PC-9 (cell line): ENCODE data around the gene STAG1. TPM values are rescaled to one million over a fixed set of nuclear protein-coding genes. Genes with fewer than 3 reads are reported as not detected.

ENCODE experiments used
- BruUV-seq: library from RNA; stranded (reverse); fragments of 400-500 nt; replicated peaks from 2 replicates; lab custom pipeline; 2021; lab: Mats Ljungman, UMichigan
- CTCF ChIA-PET: fragments of 300-600 bp; sonication (Branson Sonifier 250); formaldehyde crosslinking; loops from one replicate; lab custom pipeline; 2022; ENCODE audit warnings: antibody characterized with exemption; lab: Charles Lee
- POLR2A ChIA-PET: fragments of 300-600 bp; sonication (Branson Sonifier 250); formaldehyde crosslinking; loops from one replicate; lab custom pipeline; 2022; ENCODE audit warnings: antibody characterized with exemption; ENCODE audit not compliant: unreplicated experiment; lab: Charles Lee
- DNase-seq, 2 experiments: peaks; one replicate each; pipeline versions ENCODE4 v3.0.0 to v3.0.0-alpha.2; 2015 to 2022; ENCODE audit warnings: mixed read lengths in 1 of 2
- H2AFZ ChIP-seq: fragments of 200-600 bp; sonication (generic); 2 replicates; pipeline ENCODE4 v1.8.1; 2017; ENCODE audit warnings: antibody characterized with exemption
- H3F3A ChIP-seq: fragments of 200-600 bp; sonication (generic); 2 replicates; pipeline ENCODE4 v1.8.1; 2017; ENCODE audit warnings: antibody characterized with exemption, mild to moderate bottlenecking, low read depth; ENCODE audit not compliant: insufficient read depth
- H3K27ac ChIP-seq: fragments of 200-600 bp; sonication (generic); 2 replicates; pipeline ENCODE4 v1.6.1; 2016; ENCODE audit warnings: mixed run types
- H3K27me3 ChIP-seq: fragments of 200-600 bp; sonication (generic); 2 replicates; pipeline ENCODE4 v1.6.1; 2016; ENCODE audit warnings: low read depth, mixed run types; ENCODE audit not compliant: insufficient read depth
- H3K36me3 ChIP-seq: fragments of 200-600 bp; sonication (generic); 2 replicates; pipeline ENCODE4 v1.6.1; 2016; ENCODE audit warnings: low read depth, mixed run types
- H3K4me1 ChIP-seq: fragments of 200-600 bp; sonication (generic); replicated peaks from 2 replicates; pipeline ENCODE4 v1.6.1; 2016; ENCODE audit warnings: mixed run types; ENCODE audit not compliant: insufficient read depth
- H3K4me2 ChIP-seq: fragments of 200-600 bp; sonication (generic); 2 replicates; pipeline ENCODE4 v1.6.1; 2017; ENCODE audit warnings: mixed run types
- H3K4me3 ChIP-seq: fragments of 200-600 bp; sonication (generic); 2 replicates; pipeline ENCODE4 v1.6.1; 2016; ENCODE audit warnings: mixed run types
- H3K79me2 ChIP-seq: fragments of 200-600 bp; sonication (generic); 2 replicates; pipeline ENCODE4 v1.6.1; 2017; ENCODE audit warnings: low read depth, mixed run types
- H3K9me2 ChIP-seq: fragments of 200-600 bp; sonication (generic); 2 replicates; pipeline ENCODE4 v1.8.1; 2017; ENCODE audit warnings: mild to moderate bottlenecking; ENCODE audit not compliant: insufficient read depth
- H3K9me3 ChIP-seq: fragments of 200-600 bp; sonication (generic); 2 replicates; pipeline ENCODE4 v1.8.1; 2016; ENCODE audit warnings: low read depth; ENCODE audit not compliant: insufficient read depth
- H4K20me1 ChIP-seq: fragments of 200-600 bp; sonication (generic); 2 replicates; pipeline ENCODE4 v1.8.1; 2017; ENCODE audit not compliant: insufficient read depth
- CTCF ChIP-seq: fragments of 200-600 bp; sonication (generic); conservative IDR thresholded peaks from 2 replicates; pipeline ENCODE4 v1.6.1; 2017; ENCODE audit warnings: mixed run types, antibody characterized with exemption, mild to moderate bottlenecking, moderate library complexity
- EZH2 ChIP-seq: fragments of 200-600 bp; sonication (generic); IDR thresholded peaks from 2 replicates; pipeline ENCODE4 v1.8.0; 2017; ENCODE audit warnings: antibody characterized with exemption, low read depth
- intact Hi-C: fragments of 100-400 bp; cut with micrococcal nuclease; formaldehyde crosslinking; loops from one replicate; pipeline ENCODE4 v1.10.0; 2022; ENCODE audit not compliant: unreplicated experiment
- total RNA-seq: library from RNA; stranded (reverse); gene quantifications from 2 replicates; pipeline ENCODE4 v1.2.3, GENCODE V29; 2021

STAG1 gene
- total RNA-seq, 1 experiment from 2014 or later = 39.3 TPM

GRCh38 chr3:136730595-136731273 is 21.4 kb downstream of the STAG1 start:
- POLR2A ChIA-PET = no interaction called here
- H4K20me1 ChIP-seq = peaks cover 14% of the 10 kb centered on the region

GRCh38 chr3:136728918-136729317 is 23.3 kb downstream of the STAG1 start:
- Histone ChIP-seq H4K20me1 (peaks cover 14% of the 10 kb centered on the region), H3K9me2 (no peaks in the 10 kb centered on the region), H3K4me3 (no peak overlapping the region), H3K79me2 (peaks cover 91% of the 10 kb centered on the region), H3K27me3 (no peaks in the 10 kb centered on the region), H2AFZ (no peak overlapping the region), H3K4me2 (no peak overlapping the region), H3K9me3 (no peaks in the 10 kb centered on the region), H3K27ac (no peak overlapping the region), H3K4me1 (no peaks in the 10 kb centered on the region), H3F3A (no peaks in the 10 kb centered on the region; the same call in 1 of the 2 replicates), H3K36me3 (no peaks in the 10 kb centered on the region)
- BruUV-seq = no TSS peak
- DNase-seq = no peak
- POLR2A ChIA-PET = no interaction called here
- CTCF ChIA-PET = no interaction called here
- intact Hi-C loops = no loop called here
- TF ChIP-seq CTCF (no peak), EZH2 (no peak)

More at GRCh38 chr3:136730595-136731273, 21.4 kb downstream of the STAG1 start:
- no peaks in the 10 kb centered on the region for H3K9me3 ChIP-seq
- no peaks in the 10 kb centered on the region for H3K36me3 ChIP-seq
- no peaks in the 10 kb centered on the region for H3K27me3 ChIP-seq
- CTCF ChIA-PET = interaction anchor here (0.7 kb wide), 1 partner anchor 255 kb away, joined by 3 read pairs; no protein-coding TSS in a partner anchor
- BruUV-seq = no TSS peak
- H3K79me2 ChIP-seq = peaks cover 96% of the 10 kb centered on the region
- no peaks in the 10 kb centered on the region for H3K4me1 ChIP-seq
- no peaks in the 10 kb centered on the region for H3K9me2 ChIP-seq
- H3K27ac ChIP-seq = no peak overlapping the region
- no peak for TF ChIP-seq CTCF
- no peak for TF ChIP-seq EZH2
- no peaks in the 10 kb centered on the region; the same call in 1 of the 2 replicates for H3F3A ChIP-seq
- no peak overlapping the region for H3K4me2 ChIP-seq
- no peak overlapping the region for H2AFZ ChIP-seq
- H3K4me3 ChIP-seq = no peak overlapping the region
- intact Hi-C loops = no loop called here
- no peak for DNase-seq

GRCh38 chr3:136728473-136728872 is 23.7 kb downstream of the STAG1 start:
- no peaks in the 10 kb centered on the region for H3K36me3 ChIP-seq
- no peak overlapping the region for H2AFZ ChIP-seq
- ChIA-PET POLR2A (no interaction called here), CTCF (no interaction called here)
- no peaks in the 10 kb centered on the region for H3K9me2 ChIP-seq
- H3F3A ChIP-seq = no peaks in the 10 kb centered on the region; the same call in 1 of the 2 replicates
- no peaks in the 10 kb centered on the region for H3K9me3 ChIP-seq
- H3K27ac ChIP-seq = no peak overlapping the region
- H3K4me1 ChIP-seq = no peaks in the 10 kb centered on the region
- intact Hi-C loops = no loop called here
- no peaks in the 10 kb centered on the region for H3K27me3 ChIP-seq
- H3K79me2 ChIP-seq = peaks cover 89% of the 10 kb centered on the region
- no TSS peak for BruUV-seq
- H3K4me2 ChIP-seq = no peak overlapping the region
- H4K20me1 ChIP-seq = peaks cover 11% of the 10 kb centered on the region
- no peak for TF ChIP-seq CTCF
- no peak for TF ChIP-seq EZH2
- no peak overlapping the region for H3K4me3 ChIP-seq
- DNase-seq = no peak
